ENCODE measurements around the gene C17orf50. TPM values are rescaled to one million over a fixed set of nuclear protein-coding genes. Genes with fewer than 3 reads are reported as not detected.

The C17orf50 gene
- total and polyA plus RNA-seq, 2 of the 13 experiments (the other 11 are each of a cell fraction or from before 2014, with no cell fraction given) = not detected

DNA sequence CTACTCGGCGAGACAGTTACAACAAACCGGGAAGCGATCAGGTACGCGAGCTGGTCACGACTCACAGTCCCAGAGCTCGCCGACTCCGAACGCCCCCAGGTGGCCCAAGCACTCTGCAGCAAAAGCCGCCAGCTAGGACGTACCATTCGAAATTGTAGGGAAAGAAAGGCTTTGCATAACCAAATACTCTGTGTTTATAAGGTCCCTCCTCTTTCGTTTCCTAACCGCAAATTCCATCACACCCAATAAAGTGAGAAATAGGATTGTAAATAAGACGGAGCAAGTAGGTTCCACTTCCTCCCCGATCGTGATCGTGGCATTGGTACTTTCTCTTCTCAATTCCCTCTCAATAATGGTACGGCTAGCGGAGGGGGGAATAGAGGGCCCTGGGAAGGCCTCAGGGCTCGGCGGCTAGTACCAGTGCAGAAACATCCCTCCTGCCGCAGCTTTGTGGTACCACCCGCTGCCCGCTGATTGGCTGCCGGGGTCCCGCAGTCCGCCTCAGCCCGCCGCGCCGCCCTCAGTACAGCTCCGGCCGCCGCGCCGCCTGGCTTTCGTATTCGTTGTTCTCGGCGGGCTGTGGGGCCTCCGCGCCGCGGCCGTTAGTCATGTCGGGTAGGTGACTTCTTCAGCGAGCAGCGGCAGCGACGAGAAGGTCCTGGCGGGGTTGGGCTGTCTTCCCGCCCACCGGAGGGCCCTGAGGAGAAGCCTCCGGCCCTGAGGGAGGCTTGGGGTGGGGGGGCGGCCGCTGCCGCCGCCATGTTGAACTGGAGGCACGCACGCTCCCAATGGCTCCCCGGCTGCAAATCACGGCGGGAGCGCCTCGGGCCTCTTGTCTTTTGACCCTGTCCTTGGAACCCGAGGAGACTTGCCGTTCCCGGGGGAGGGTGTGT is 48.5 kb downstream of the C17orf50 start, which contains the start of gene TAF15 (continued):
- TF ChIP-seq MYC (CRISPR knock-in tag; IDR thresholded peaks at IDR 0.05; ENCODE audit: borderline replicate concordance) (peak; percentile 75), ZNF460 (CRISPR knock-in tag; IDR thresholded peaks at IDR 0.05; ENCODE audit: borderline replicate concordance) (no peak), FOXM1 (CRISPR knock-in tag; IDR thresholded peaks at IDR 0.05) (no peak), XRCC5 (optimal IDR thresholded peaks at IDR 0.05; ENCODE audit: low read length) (peak; percentile 85), HNF4A (CRISPR knock-in tag; IDR thresholded peaks at IDR 0.05) (peak; percentile 2; the same call in 1 of the 2 replicates), NCOA1 (CRISPR knock-in tag; IDR thresholded peaks at IDR 0.05) (peak; percentile 63), RFXANK (CRISPR knock-in tag; IDR thresholded peaks at IDR 0.05) (no peak), SCMH1 (CRISPR knock-in tag; IDR thresholded peaks at IDR 0.05; ENCODE audit: borderline replicate concordance) (no peak), STAT5B (CRISPR knock-in tag; IDR thresholded peaks at IDR 0.05) (peak; percentile 63; the same call in 1 of the 2 replicates)
- TF ChIP-seq, protein P1, sequence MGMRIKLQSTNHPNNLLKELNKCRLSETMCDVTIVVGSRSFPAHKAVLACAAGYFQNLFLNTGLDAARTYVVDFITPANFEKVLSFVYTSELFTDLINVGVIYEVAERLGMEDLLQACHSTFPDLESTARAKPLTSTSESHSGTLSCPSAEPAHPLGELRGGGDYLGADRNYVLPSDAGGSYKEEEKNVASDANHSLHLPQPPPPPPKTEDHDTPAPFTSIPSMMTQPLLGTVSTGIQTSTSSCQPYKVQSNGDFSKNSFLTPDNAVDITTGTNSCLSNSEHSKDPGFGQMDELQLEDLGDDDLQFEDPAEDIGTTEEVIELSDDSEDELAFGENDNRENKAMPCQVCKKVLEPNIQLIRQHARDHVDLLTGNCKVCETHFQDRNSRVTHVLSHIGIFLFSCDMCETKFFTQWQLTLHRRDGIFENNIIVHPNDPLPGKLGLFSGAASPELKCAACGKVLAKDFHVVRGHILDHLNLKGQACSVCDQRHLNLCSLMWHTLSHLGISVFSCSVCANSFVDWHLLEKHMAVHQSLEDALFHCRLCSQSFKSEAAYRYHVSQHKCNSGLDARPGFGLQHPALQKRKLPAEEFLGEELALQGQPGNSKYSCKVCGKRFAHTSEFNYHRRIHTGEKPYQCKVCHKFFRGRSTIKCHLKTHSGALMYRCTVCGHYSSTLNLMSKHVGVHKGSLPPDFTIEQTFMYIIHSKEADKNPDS (CRISPR knock-in tag; IDR thresholded peaks at IDR 0.05) = no peak
- TF ChIP-seq, protein P2, sequence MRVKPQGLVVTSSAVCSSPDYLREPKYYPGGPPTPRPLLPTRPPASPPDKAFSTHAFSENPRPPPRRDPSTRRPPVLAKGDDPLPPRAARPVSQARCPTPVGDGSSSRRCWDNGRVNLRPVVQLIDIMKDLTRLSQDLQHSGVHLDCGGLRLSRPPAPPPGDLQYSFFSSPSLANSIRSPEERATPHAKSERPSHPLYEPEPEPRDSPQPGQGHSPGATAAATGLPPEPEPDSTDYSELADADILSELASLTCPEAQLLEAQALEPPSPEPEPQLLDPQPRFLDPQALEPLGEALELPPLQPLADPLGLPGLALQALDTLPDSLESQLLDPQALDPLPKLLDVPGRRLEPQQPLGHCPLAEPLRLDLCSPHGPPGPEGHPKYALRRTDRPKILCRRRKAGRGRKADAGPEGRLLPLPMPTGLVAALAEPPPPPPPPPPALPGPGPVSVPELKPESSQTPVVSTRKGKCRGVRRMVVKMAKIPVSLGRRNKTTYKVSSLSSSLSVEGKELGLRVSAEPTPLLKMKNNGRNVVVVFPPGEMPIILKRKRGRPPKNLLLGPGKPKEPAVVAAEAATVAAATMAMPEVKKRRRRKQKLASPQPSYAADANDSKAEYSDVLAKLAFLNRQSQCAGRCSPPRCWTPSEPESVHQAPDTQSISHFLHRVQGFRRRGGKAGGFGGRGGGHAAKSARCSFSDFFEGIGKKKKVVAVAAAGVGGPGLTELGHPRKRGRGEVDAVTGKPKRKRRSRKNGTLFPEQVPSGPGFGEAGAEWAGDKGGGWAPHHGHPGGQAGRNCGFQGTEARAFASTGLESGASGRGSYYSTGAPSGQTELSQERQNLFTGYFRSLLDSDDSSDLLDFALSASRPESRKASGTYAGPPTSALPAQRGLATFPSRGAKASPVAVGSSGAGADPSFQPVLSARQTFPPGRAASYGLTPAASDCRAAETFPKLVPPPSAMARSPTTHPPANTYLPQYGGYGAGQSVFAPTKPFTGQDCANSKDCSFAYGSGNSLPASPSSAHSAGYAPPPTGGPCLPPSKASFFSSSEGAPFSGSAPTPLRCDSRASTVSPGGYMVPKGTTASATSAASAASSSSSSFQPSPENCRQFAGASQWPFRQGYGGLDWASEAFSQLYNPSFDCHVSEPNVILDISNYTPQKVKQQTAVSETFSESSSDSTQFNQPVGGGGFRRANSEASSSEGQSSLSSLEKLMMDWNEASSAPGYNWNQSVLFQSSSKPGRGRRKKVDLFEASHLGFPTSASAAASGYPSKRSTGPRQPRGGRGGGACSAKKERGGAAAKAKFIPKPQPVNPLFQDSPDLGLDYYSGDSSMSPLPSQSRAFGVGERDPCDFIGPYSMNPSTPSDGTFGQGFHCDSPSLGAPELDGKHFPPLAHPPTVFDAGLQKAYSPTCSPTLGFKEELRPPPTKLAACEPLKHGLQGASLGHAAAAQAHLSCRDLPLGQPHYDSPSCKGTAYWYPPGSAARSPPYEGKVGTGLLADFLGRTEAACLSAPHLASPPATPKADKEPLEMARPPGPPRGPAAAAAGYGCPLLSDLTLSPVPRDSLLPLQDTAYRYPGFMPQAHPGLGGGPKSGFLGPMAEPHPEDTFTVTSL (CRISPR knock-in tag; IDR thresholded peaks at IDR 0.05; ENCODE audit: borderline replicate concordance) = 0 out of 2 replicates have a peak, but pooled peaks have one; percentile 28
- TF ChIP-seq, protein P3, sequence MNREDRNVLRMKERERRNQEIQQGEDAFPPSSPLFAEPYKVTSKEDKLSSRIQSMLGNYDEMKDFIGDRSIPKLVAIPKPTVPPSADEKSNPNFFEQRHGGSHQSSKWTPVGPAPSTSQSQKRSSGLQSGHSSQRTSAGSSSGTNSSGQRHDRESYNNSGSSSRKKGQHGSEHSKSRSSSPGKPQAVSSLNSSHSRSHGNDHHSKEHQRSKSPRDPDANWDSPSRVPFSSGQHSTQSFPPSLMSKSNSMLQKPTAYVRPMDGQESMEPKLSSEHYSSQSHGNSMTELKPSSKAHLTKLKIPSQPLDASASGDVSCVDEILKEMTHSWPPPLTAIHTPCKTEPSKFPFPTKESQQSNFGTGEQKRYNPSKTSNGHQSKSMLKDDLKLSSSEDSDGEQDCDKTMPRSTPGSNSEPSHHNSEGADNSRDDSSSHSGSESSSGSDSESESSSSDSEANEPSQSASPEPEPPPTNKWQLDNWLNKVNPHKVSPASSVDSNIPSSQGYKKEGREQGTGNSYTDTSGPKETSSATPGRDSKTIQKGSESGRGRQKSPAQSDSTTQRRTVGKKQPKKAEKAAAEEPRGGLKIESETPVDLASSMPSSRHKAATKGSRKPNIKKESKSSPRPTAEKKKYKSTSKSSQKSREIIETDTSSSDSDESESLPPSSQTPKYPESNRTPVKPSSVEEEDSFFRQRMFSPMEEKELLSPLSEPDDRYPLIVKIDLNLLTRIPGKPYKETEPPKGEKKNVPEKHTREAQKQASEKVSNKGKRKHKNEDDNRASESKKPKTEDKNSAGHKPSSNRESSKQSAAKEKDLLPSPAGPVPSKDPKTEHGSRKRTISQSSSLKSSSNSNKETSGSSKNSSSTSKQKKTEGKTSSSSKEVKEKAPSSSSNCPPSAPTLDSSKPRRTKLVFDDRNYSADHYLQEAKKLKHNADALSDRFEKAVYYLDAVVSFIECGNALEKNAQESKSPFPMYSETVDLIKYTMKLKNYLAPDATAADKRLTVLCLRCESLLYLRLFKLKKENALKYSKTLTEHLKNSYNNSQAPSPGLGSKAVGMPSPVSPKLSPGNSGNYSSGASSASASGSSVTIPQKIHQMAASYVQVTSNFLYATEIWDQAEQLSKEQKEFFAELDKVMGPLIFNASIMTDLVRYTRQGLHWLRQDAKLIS (CRISPR knock-in tag; IDR thresholded peaks at IDR 0.05) = no peak
- TF ChIP-seq, protein P4, sequence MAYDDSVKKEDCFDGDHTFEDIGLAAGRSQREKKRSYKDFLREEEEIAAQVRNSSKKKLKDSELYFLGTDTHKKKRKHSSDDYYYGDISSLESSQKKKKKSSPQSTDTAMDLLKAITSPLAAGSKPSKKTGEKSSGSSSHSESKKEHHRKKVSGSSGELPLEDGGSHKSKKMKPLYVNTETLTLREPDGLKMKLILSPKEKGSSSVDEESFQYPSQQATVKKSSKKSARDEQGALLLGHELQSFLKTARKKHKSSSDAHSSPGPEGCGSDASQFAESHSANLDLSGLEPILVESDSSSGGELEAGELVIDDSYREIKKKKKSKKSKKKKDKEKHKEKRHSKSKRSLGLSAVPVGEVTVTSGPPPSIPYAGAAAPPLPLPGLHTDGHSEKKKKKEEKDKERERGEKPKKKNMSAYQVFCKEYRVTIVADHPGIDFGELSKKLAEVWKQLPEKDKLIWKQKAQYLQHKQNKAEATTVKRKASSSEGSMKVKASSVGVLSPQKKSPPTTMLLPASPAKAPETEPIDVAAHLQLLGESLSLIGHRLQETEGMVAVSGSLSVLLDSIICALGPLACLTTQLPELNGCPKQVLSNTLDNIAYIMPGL (CRISPR knock-in tag; IDR thresholded peaks at IDR 0.05; ENCODE audit: borderline replicate concordance in 1 of 2, low read depth in 1 of 2) = peak; percentile 77 to 83
